ENCODE results near the gene OR4K2.

The OR4K2 gene

DNA sequence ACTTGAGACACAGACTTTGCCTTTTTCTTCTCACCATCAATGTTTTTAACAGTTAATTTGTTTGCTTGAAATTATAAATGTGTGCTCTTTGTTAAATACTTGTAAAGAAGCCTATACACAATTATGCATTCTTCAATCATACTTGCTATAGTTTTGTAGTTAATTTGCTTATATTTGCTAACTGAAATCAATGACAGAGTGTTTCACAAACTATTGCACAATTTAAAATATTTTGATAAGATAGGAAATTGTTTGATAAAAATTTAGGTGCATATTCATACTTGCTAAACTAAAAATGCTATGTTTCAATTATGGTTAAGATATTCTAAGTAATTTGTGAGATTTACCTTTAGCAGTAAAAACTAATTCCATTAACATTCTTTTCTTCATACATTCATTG lies 31.7 kb downstream of the OR4K2 start:
- H3K9me3 Mint-ChIP-seq: peaks cover 23% of the 10 kb centered on the region
- H3K4me1 Mint-ChIP-seq: no peaks in the 10 kb centered on the region
- ATAC-seq (replicated peaks; ENCODE audit: extremely low read depth, poor library complexity, severe bottlenecking) (no peak), DNase-seq (ENCODE audit: low spot score in 2 of 2) (no peak)
- no peak overlapping the region for H3K4me3 Mint-ChIP-seq
- H3K36me3 Mint-ChIP-seq (ENCODE audit: insufficient read depth): no peaks in the 10 kb centered on the region
- peaks cover 6% of the 10 kb centered on the region for H3K27me3 Mint-ChIP-seq
- no peak overlapping the region for H3K27ac Mint-ChIP-seq (ENCODE audit: low read depth)

DNA sequence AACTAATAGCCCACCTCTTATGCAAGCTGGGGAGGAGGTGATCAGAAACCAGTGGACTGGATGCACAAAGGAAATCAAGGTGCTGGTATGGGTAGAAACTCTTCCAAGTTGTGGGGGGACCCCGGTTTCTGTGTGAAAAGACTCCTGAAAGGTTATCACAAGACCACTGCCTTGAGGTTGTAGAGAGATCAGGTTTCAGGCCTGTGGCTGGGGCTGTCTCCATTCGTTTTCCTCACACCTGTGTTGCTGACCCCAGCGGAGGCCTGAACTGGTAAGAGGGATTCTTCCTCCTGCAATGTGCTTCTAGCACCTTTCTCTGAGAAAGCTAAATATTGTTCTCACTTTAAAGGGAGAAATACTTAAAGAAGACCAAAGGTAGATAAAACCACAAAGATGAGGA lies 36.2 kb downstream of the OR4K2 start:
- Mint-ChIP-seq H3K27me3 (peaks cover 6% of the 10 kb centered on the region), H3K36me3 (ENCODE audit: insufficient read depth) (no peaks in the 10 kb centered on the region)

DNA sequence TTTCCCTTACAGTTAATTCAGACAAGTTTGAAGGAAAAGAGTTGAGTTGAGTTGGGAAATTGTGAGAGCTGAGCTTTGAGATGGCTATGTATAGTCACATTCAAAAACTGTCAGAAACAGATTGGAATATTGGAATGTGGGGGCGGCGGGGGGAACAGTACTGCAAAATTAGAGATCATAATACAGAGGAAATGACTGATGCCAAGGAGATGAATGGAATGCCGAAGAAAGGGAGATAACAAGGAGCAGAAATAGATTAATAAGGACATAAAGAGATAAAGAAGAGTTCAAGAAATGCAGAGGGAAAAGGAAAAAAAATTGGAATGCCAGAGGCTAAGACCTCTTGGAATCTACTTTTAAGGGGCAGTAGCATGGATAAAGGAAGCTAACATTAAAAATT lies 42.3 kb downstream of the OR4K2 start:
- Mint-ChIP-seq H3K27ac (ENCODE audit: low read depth) (no peak overlapping the region), H3K4me3 (no peak overlapping the region), H3K9me3 (no peaks in the 10 kb centered on the region), H3K27me3 (no peaks in the 10 kb centered on the region), H3K36me3 (ENCODE audit: insufficient read depth) (no peaks in the 10 kb centered on the region), H3K4me1 (no peaks in the 10 kb centered on the region)
- no peak for ATAC-seq (replicated peaks; ENCODE audit: extremely low read depth, poor library complexity, severe bottlenecking)
- DNase-seq (ENCODE audit: low spot score in 2 of 2): no peak

More for the DNA sequence above, 36.2 kb downstream of the OR4K2 start:
- peaks cover 16% of the 10 kb centered on the region for H3K9me3 Mint-ChIP-seq
- H3K27ac Mint-ChIP-seq (ENCODE audit: low read depth): no peak overlapping the region
- no peak overlapping the region for H3K4me3 Mint-ChIP-seq
- DNase-seq (ENCODE audit: low spot score in 2 of 2) (no peak), ATAC-seq (replicated peaks; ENCODE audit: extremely low read depth, poor library complexity, severe bottlenecking) (no peak)
- H3K4me1 Mint-ChIP-seq: no peaks in the 10 kb centered on the region

DNA sequence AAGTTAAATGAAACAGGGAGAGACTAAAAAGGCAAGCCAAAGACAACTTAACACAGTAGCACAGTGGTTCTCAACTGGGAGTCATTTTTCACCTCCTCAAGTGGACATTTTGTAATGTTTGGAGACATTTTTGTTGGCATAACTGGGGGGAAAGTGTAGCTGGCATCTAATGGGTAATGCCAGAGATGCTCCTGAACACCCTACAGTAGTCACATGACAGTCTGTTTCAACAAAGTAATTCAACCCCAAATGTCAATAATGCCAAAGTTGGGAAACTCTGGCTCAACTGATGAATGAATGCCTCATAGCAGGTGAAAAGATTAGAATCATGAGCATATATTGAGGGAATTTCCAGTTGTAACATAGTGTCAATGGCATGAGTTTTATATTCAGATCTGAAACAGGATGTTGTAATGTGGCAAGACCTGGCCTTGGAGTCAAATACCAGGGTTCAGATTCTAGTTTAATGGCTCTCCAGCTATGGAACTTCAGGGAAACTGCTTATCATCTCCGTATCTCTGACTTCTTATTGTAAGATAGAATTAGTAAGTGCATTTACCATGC lies 43.1 kb downstream of the OR4K2 start:
- H3K27ac Mint-ChIP-seq (ENCODE audit: low read depth): no peak overlapping the region
- no peak overlapping the region for H3K4me3 Mint-ChIP-seq
- ATAC-seq (replicated peaks; ENCODE audit: extremely low read depth, poor library complexity, severe bottlenecking) (no peak), DNase-seq (ENCODE audit: low spot score in 2 of 2) (no peak)
- no peaks in the 10 kb centered on the region for H3K9me3 Mint-ChIP-seq
- H3K4me1 Mint-ChIP-seq: no peaks in the 10 kb centered on the region
- H3K36me3 Mint-ChIP-seq (ENCODE audit: insufficient read depth): no peaks in the 10 kb centered on the region
- H3K27me3 Mint-ChIP-seq: no peaks in the 10 kb centered on the region

DNA sequence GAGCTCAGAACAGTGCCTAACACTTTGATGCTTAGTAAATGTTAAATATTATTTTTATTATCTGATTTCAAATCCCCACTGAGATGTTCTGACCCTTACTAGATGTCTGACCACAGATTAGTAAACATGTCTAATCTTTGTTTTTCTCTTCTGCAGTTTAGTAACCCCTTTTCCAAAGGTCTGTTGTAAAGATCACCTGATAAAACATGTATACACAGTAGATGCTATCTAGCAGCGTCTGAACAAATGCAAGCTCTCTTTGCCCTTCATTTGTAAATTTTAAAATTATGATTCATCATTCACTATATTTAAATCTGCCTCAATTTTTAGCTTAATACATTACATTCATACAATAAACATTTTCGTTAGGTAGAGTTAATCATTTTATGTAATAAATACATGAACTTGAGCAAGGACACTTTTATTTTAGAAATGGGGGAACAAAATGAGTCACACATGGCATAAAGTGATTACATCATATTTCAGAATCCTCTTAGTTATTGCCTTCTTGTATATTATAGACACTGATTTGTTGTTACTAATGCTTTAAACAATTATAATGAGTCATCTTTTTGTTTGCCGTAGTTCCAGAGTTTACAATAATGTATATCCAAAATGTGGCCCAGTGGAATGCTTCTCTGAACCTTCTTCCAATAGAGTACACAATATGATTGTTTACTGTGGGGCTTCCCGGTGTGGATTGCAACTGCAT lies 43.8 kb downstream of the OR4K2 start:
- H3K27ac Mint-ChIP-seq (ENCODE audit: low read depth): no peak overlapping the region

GRCh38 chr14:19920021-19920657 lies 45.2 kb downstream of the OR4K2 start, which contains the start of gene OR4K5:
Gene OR4K5, plus strand, starts transcription at chr14:19920607. Its CDS starts 0 bp downstream, at chr14:19920607.
- H3K4me3 Mint-ChIP-seq: no peak within 1 kb of the TSS
- no peak within 1 kb of the TSS for H3K27ac Mint-ChIP-seq (ENCODE audit: low read depth)
- H3K9me3 Mint-ChIP-seq: no peaks in the 10 kb centered on the region
- no peaks in the 10 kb centered on the region for H3K4me1 Mint-ChIP-seq
- H3K36me3 Mint-ChIP-seq (ENCODE audit: insufficient read depth): no peaks in the 10 kb centered on the region
- no peaks in the 10 kb centered on the region for H3K27me3 Mint-ChIP-seq
- ATAC-seq (replicated peaks; ENCODE audit: extremely low read depth, poor library complexity, severe bottlenecking) (no peak), DNase-seq (ENCODE audit: low spot score in 2 of 2) (no peak)

More for the DNA sequence above, 43.8 kb downstream of the OR4K2 start:
- Mint-ChIP-seq H3K4me3 (no peak overlapping the region), H3K36me3 (ENCODE audit: insufficient read depth) (no peaks in the 10 kb centered on the region), H3K4me1 (no peaks in the 10 kb centered on the region), H3K27me3 (no peaks in the 10 kb centered on the region), H3K9me3 (no peaks in the 10 kb centered on the region)
- DNase-seq (ENCODE audit: low spot score in 2 of 2) (no peak), ATAC-seq (replicated peaks; ENCODE audit: extremely low read depth, poor library complexity, severe bottlenecking) (no peak)

GRCh38 chr14:19930617-19931016 lies 55.7 kb downstream of the OR4K2 start, which contains the start of gene OR4K1:
Gene OR4K1, plus strand, starts transcription at chr14:19930917. Its CDS starts 4,750 bp downstream, at chr14:19935667.
- Mint-ChIP-seq H3K4me3 (no peak within 1 kb of the TSS), H3K36me3 (ENCODE audit: insufficient read depth) (no peaks in the 10 kb centered on the region), H3K9me3 (peaks cover 11% of the 10 kb centered on the region), H3K27ac (ENCODE audit: low read depth) (no peak within 1 kb of the TSS), H3K27me3 (no peaks in the 10 kb centered on the region), H3K4me1 (no peaks in the 10 kb centered on the region)
- DNase-seq (ENCODE audit: low spot score in 2 of 2): no peak
- no peak for ATAC-seq (replicated peaks; ENCODE audit: extremely low read depth, poor library complexity, severe bottlenecking)
